Measurements from ENCODE around the gene MAX. TPM values are rescaled to one million over a fixed set of nuclear protein-coding genes. Genes with fewer than 3 reads are reported as not detected.

MAX gene
- total RNA-seq, 1 experiment from 2014 or later, result 68.9 TPM

DNA sequence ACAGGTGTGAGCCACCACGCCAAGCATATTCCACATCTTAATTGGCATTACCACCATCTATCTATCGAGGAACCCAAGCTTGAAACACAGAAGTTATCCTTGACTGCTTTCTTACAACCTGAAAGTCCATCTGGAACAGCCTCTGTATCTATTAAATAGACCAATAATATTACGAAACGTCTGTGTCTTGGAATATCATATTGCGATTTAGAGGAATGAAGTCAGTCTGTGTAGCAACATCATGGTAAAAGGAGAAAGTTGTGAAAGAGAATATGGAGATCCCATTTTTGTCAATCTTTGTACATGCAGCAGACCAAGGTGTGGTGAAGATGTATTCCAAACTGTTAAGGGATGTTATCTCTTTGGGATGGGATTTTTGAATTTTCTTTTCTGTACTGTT lies 25.8 kb upstream of the MAX start:
- Histone ChIP-seq H3K4me2 (ENCODE audit: low read length) (no peak overlapping the region), H3K9ac (ENCODE audit: low read length) (no peak overlapping the region), H3K4me1 (ENCODE audit: insufficient read depth, low read length) (peaks cover 10% of the 10 kb centered on the region), H3K27ac (ENCODE audit: low read length) (no peak overlapping the region), H3F3A (ENCODE audit: low read length, unreplicated experiment) (no peaks in the 10 kb centered on the region), H3K9me2 (replicated peaks; ENCODE audit: low read length) (no peaks in the 10 kb centered on the region), H3K9me3 (ENCODE audit: low read length) (no peaks in the 10 kb centered on the region), H2AFZ (ENCODE audit: low read length) (no peak overlapping the region), H3K79me2 (ENCODE audit: low read length) (no peaks in the 10 kb centered on the region), H3K27me3 (ENCODE audit: low read length) (no peaks in the 10 kb centered on the region), H3K36me3 (ENCODE audit: low read depth, low read length) (no peaks in the 10 kb centered on the region), H4K20me1 (ENCODE audit: low read length) (no peaks in the 10 kb centered on the region), H3K4me3 (ENCODE audit: low read length) (no peak overlapping the region)
- no peak for DNase-seq
- TF ChIP-seq EZH2 (IDR thresholded peaks at IDR 0.05; ENCODE audit: low read length, unreplicated experiment), result no peak
- TF ChIP-seq, protein P1, sequence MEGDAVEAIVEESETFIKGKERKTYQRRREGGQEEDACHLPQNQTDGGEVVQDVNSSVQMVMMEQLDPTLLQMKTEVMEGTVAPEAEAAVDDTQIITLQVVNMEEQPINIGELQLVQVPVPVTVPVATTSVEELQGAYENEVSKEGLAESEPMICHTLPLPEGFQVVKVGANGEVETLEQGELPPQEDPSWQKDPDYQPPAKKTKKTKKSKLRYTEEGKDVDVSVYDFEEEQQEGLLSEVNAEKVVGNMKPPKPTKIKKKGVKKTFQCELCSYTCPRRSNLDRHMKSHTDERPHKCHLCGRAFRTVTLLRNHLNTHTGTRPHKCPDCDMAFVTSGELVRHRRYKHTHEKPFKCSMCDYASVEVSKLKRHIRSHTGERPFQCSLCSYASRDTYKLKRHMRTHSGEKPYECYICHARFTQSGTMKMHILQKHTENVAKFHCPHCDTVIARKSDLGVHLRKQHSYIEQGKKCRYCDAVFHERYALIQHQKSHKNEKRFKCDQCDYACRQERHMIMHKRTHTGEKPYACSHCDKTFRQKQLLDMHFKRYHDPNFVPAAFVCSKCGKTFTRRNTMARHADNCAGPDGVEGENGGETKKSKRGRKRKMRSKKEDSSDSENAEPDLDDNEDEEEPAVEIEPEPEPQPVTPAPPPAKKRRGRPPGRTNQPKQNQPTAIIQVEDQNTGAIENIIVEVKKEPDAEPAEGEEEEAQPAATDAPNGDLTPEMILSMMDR (conservative IDR thresholded peaks at IDR 0.05; ENCODE audit: low read depth, low read length), result no peak
- TF ChIP-seq EZH2phosphoT487 (IDR thresholded peaks at IDR 0.05; ENCODE audit: borderline replicate concordance, low read length), result no peak
- no TSS peak for BruUV-seq (replicated peaks)
- POLR2A ChIA-PET (ENCODE audit: unreplicated experiment), result no interaction called here
- intact Hi-C loops (cut with micrococcal nuclease), result no loop called here
- no peak for ATAC-seq
- CTCF ChIA-PET, result interaction anchor here (0.7 kb wide), 1 partner anchor 319 kb away, joined by 3 read pairs; no protein-coding TSS in a partner anchor

DNA sequence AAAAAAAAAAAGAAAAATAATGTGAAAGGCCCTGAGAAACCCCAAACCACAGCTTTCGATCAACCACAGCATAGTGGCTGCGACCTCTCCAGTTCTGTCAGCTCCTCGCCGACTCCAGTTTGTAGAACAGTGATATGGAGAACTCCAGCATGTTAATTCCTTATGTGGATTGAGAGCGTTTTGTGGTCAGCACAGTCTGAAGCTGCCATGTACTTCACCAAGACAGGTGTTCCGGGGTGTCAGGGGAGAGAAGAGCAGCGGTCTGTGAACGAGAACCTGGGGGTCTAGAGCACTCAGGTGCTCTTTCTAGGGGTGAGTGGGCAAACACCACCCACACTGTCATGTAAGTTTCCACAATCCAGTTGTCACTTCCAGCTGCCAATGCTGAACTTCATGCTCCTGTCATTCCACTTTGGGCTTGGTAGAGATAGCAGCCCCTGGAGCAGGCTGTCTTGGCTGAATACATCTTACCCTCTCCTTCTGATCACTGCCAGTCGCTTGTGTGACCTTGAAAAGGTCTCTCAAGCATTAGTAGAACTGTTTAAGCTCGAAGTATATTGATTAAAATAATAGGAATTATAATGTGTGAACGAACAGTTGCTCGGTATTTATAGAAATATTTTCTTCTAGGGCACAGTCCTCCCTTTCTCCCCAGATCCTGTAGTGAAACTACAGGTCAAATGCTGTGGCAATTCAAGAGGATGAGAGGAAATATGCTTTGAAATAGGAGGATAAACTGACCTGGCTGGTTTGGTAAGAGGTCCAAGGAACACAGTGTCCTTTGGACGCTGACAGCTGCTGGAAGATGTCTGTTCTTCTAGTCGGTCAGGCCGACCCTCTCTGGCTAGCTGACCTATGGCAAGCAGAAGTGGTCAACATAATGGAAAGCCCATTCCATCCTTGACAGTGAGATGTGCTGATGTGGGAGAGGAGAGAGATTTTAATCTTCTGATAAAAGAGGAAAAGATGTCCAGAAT lies 15.7 kb upstream of the MAX start:
- ATAC-seq (no peak), DNase-seq (no peak)
- POLR2A ChIA-PET (ENCODE audit: unreplicated experiment), result no interaction called here
- TF ChIP-seq EZH2phosphoT487 (IDR thresholded peaks at IDR 0.05; ENCODE audit: borderline replicate concordance, low read length) (no peak), EZH2 (IDR thresholded peaks at IDR 0.05; ENCODE audit: low read length, unreplicated experiment) (no peak)
- TF ChIP-seq, protein P1 (conservative IDR thresholded peaks at IDR 0.05; ENCODE audit: low read depth, low read length), result no peak
- no peak overlapping the region for H3K4me2 ChIP-seq (ENCODE audit: low read length)
- no peak overlapping the region for H3K9ac ChIP-seq (ENCODE audit: low read length)
- peaks cover 3% of the 10 kb centered on the region; the same call in 1 of the 2 replicates for H3K9me3 ChIP-seq (ENCODE audit: low read length)
- no peaks in the 10 kb centered on the region for H3K79me2 ChIP-seq (ENCODE audit: low read length)
- BruUV-seq (replicated peaks), result no TSS peak
- no peaks in the 10 kb centered on the region for H3K9me2 ChIP-seq (replicated peaks; ENCODE audit: low read length)
- no peaks in the 10 kb centered on the region for H3F3A ChIP-seq (ENCODE audit: low read length, unreplicated experiment)
- 0 out of 2 replicates have a peak overlapping the region, but pooled peaks have one; percentile 40 for H2AFZ ChIP-seq (ENCODE audit: low read length)
- H3K4me1 ChIP-seq (ENCODE audit: insufficient read depth, low read length), result no peaks in the 10 kb centered on the region
- no peak overlapping the region for H3K27ac ChIP-seq (ENCODE audit: low read length)
- no peaks in the 10 kb centered on the region for H4K20me1 ChIP-seq (ENCODE audit: low read length)
- no peaks in the 10 kb centered on the region for H3K27me3 ChIP-seq (ENCODE audit: low read length)
- H3K36me3 ChIP-seq (ENCODE audit: low read depth, low read length), result no peaks in the 10 kb centered on the region
- H3K4me3 ChIP-seq (ENCODE audit: low read length), result no peak overlapping the region
- intact Hi-C loops (cut with micrococcal nuclease), result no loop called here
- CTCF ChIA-PET, result interaction anchor here (0.6 kb wide), 1 partner anchor 132 kb away, joined by 4 read pairs; no protein-coding TSS in a partner anchor

DNA sequence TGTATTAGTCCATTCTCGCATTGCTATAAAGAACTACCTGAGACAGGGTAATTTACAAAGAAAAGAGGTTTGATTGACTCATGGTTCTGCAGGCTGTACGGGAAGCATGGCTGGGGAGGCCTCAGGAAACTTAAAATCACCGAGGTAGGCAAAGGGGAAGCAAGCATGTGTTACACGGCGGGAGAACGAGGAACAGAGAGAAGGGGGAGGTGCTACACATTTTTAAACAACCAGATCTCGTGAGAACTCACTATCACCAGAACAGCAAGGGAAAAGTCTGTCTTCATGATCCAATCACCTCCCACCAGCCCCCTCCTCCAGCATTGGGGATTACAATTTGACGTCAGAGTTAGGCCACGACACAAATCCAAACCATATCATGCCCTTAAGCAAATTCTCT lies 13.3 kb upstream of the MAX start:
- intact Hi-C loops (cut with micrococcal nuclease), result no loop called here
- Histone ChIP-seq H3K36me3 (ENCODE audit: low read depth, low read length) (no peaks in the 10 kb centered on the region), H3K27ac (ENCODE audit: low read length) (no peak overlapping the region), H2AFZ (ENCODE audit: low read length) (no peak overlapping the region), H3K4me3 (ENCODE audit: low read length) (no peak overlapping the region), H3K4me1 (ENCODE audit: insufficient read depth, low read length) (no peaks in the 10 kb centered on the region), H3K4me2 (ENCODE audit: low read length) (no peak overlapping the region), H3K9ac (ENCODE audit: low read length) (no peak overlapping the region), H3K9me3 (ENCODE audit: low read length) (no peaks in the 10 kb centered on the region), H3K27me3 (ENCODE audit: low read length) (no peaks in the 10 kb centered on the region), H3F3A (ENCODE audit: low read length, unreplicated experiment) (no peaks in the 10 kb centered on the region), H3K9me2 (replicated peaks; ENCODE audit: low read length) (no peaks in the 10 kb centered on the region), H3K79me2 (ENCODE audit: low read length) (no peaks in the 10 kb centered on the region), H4K20me1 (ENCODE audit: low read length) (no peaks in the 10 kb centered on the region)
- DNase-seq (no peak), ATAC-seq (no peak)
- no TSS peak for BruUV-seq (replicated peaks)
- CTCF ChIA-PET, result interaction anchor here (0.6 kb wide), 1 partner anchor 14 kb away, joined by 4 read pairs; no protein-coding TSS in a partner anchor
- TF ChIP-seq EZH2 (IDR thresholded peaks at IDR 0.05; ENCODE audit: low read length, unreplicated experiment) (no peak), EZH2phosphoT487 (IDR thresholded peaks at IDR 0.05; ENCODE audit: borderline replicate concordance, low read length) (no peak)
- TF ChIP-seq, protein P1 (conservative IDR thresholded peaks at IDR 0.05; ENCODE audit: low read depth, low read length), result no peak
- POLR2A ChIA-PET (ENCODE audit: unreplicated experiment), result no interaction called here
